ENCODE results near the gene TAB2. TPM values are rescaled to one million over a fixed set of nuclear protein-coding genes. Genes with fewer than 3 reads are reported as not detected.

Gene TAB2
- total and polyA plus RNA-seq, 2 donors (not counting 3 experiments of a cell fraction or from before 2014, with no cell fraction given): 26.0 to 37.4 TPM

GRCh38 chr6:149324428-149324827 lies 6.9 kb downstream of the TAB2 start:
- TF ChIP-seq CTCF (IDR thresholded peaks at IDR 0.05; ENCODE audit: extremely low read depth in 1 of 2, insufficient read depth in 1 of 2, low read depth in 1 of 2, low read length in 2 of 2) (no peak), MAX (IDR thresholded peaks at IDR 0.05; ENCODE audit: insufficient read depth, insufficient read length) (no peak), POLR2AphosphoS5 (IDR thresholded peaks at IDR 0.05; ENCODE audit: insufficient read depth, low read depth, low read length) (no peak), POLR2A (IDR thresholded peaks at IDR 0.05; ENCODE audit: low read depth, low read length) (no peak), EZH2 (IDR thresholded peaks at IDR 0.05; ENCODE audit: borderline replicate concordance, low read depth, low read length, severe bottlenecking) (no peak), JUN (IDR thresholded peaks at IDR 0.05; ENCODE audit: borderline replicate concordance, insufficient read depth, insufficient read length, low read depth) (no peak), MYC (IDR thresholded peaks at IDR 0.05; ENCODE audit: low read depth, low read length) (no peak), FOS (IDR thresholded peaks at IDR 0.05; ENCODE audit: borderline replicate concordance, insufficient read depth, low read length) (no peak), GATA2 (IDR thresholded peaks at IDR 0.05; ENCODE audit: insufficient read depth, insufficient read length, low read depth, low read length) (no peak)
- DNase-seq (ENCODE audit: low read depth, low spot score): no peak
- Histone ChIP-seq H3K9me1 (replicated peaks; ENCODE audit: control insufficient read depth, extremely low read depth, insufficient read depth, low read length) (no peaks in the 10 kb centered on the region), H2AFZ (ENCODE audit: low read depth, low read length) (no peak overlapping the region), H3K4me3 (replicated peaks in 1 of 3; ENCODE audit: insufficient read depth in 1 of 3, low read depth in 1 of 3, low read length in 3 of 3) (no peak overlapping the region), H4K20me1 (replicated peaks; ENCODE audit: control insufficient read depth, extremely low read depth, insufficient read depth, low read length) (peaks cover 41% of the 10 kb centered on the region), H3K36me3 (ENCODE audit: control insufficient read depth in 2 of 2, extremely low read depth in 1 of 2, insufficient read depth in 2 of 2, low read length in 2 of 2) (no peaks in the 10 kb centered on the region), H3K27ac (ENCODE audit: insufficient read depth, low read depth, low read length) (no peak overlapping the region), H3K9me3 (replicated peaks; ENCODE audit: control insufficient read depth, insufficient read depth, low read length) (no peaks in the 10 kb centered on the region), H3K79me2 (ENCODE audit: control insufficient read depth, insufficient read depth, low read length) (peaks cover 99% of the 10 kb centered on the region), H3K9ac (replicated peaks; ENCODE audit: extremely low read depth, insufficient read depth, low read length) (no peak overlapping the region), H3K27me3 (ENCODE audit: control insufficient read depth in 2 of 2, insufficient read depth in 2 of 2, low read length in 2 of 2) (no peaks in the 10 kb centered on the region), H3K4me2 (ENCODE audit: insufficient read depth, low read length) (no peak overlapping the region), H3K4me1 (ENCODE audit: control insufficient read depth, extremely low read depth, insufficient read depth, low read length) (peaks cover 4% of the 10 kb centered on the region)
- no peak for FAIRE-seq
- no TSS peak for BruUV-seq (replicated peaks)
- ChIA-PET CTCF (interaction anchor here (0.7 to 2.5 kb wide), 6 partner anchors 10 to 242 kb away, joined by 3 to 8 read pairs (median 4); no protein-coding TSS in a partner anchor), POLR2A (interaction anchor here (0.7 kb wide), 1 partner anchor 9 kb away, joined by 6 read pairs; no protein-coding TSS in a partner anchor)
- dilution Hi-C loops (cut with MboI; ENCODE audit: extremely low pct_ligation_motif_present, low sequenced_read_pairs) (no loop called here), intact Hi-C loops (cut with micrococcal nuclease) (no loop called here)

Data from endothelial cell of umbilical vein (primary cell).